NCI-H1105 treated with DMSO at 0.1 percent for 48 hours (cell line): ENCODE measurements around the gene LLGL1.

Experiments
- DNase-seq: peaks from one replicate; lab custom pipeline; 2025; lab: John Stamatoyannopoulos, UW

LLGL1 gene

DNA sequence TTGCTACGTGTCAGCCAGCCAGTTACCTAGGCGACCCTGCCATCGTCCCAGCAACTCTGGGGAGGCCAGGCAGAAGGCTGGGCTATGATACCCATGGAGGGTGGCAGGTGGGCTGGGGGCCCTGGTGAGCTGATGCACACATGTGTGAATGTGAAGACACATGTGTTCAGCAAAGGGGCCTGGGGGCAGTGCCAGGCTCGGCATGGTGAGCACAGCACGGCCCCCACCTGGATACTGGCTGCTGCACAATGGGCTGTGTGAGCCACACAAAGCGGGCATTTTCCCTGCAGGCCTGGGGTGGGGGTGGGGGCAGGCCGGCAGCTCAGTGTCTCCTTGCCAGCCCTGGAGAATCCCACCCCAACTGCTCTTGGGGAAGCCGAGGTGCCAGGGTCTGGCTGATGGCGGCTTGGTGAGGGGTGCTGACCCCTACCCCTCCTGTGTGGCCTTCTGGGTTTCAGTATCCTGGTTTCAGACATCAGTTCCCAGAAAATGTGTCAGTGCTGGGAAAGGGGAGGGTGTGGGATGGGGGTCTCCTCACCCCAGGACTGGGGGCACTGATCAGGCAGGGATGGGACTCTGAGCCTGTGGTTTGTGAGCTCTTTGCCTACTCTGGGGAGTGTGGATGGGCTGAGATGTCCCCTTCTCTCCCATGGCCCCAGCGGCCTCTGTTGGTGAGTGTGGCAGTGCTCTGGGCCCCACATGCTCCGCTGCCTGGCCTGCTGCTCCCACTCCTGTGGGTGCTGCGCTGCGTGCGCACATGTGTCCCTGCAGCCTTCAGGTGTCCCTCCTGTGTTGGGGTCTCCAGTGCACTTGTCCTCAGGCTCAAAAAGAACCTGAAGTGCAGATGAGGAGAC, 5.1 kb downstream of the LLGL1 start:
- no peak for DNase-seq

DNA sequence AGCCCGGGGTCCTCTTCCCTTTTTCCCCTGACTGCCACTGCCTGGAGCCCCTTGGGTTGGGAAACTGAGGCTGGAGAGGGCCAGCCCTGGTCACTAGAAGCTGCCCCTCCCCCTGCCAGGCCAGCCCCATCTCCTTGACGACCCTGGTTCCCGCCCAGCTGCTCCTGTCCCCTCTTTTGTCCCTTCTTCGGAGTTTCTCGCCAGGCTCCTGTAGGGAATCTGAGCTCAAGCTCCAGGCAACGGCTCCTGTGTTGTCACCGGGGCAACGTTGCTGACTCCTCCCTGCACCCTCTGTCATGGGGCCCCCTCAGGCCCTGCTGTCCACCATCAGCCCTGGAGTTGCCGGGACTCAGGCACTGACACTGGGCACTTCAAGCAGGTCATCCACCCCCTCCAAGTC, 5.7 kb downstream of the LLGL1 start:
- DNase-seq = no peak

DNA sequence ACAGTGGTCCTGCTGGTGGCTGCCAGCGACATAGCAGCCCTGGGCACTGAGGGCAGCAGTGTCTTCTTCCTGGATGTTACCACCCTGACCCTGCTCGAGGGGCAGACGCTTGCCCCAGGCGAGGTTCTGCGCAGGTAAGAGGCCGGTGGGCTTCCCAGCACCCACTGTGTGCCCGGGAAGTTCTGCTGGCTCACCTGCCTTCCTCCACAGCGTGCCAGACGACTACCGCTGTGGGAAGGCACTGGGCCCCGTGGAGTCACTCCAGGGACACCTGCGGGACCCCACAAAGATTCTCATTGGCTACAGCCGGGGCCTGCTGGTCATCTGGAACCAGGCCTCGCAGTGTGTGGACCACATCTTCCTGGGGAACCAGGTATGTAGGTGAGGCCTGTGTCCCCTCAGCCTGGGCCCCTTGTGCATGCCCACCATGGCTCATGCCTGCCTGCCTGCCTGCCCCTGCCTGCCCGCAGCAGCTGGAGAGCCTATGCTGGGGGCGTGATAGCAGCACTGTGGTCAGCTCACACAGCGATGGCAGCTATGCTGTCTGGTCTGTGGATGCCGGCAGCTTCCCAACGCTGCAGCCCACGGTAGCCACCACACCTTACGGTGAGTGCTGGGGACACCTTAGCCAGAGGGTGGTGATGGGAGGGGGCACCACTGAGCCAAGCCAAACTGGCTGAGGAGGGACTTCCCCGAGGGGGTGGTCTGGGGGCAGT, 8.5 kb downstream of the LLGL1 start:
- DNase-seq = no peak

DNA sequence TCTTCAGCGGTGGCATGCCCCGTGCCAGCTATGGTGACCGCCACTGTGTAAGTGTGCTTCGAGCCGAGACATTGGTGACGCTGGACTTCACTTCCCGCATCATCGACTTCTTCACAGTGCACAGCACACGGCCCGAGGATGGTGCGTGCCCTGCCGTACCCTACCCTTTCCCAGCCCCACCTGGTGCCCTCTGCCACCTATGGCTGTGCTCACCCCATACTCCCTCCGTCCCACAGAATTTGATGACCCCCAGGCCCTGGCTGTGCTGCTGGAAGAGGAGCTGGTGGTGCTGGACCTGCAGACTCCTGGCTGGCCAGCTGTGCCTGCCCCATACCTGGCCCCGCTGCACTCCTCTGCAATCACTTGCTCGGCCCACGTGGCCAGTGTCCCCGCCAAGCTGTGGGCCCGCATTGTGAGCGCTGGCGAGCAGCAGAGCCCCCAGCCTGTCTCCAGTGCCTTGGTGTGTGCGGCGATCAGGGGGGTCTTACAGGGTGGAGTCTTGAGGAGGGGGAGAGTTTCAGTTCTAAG, 9.5 kb downstream of the LLGL1 start:
- DNase-seq = no peak

DNA sequence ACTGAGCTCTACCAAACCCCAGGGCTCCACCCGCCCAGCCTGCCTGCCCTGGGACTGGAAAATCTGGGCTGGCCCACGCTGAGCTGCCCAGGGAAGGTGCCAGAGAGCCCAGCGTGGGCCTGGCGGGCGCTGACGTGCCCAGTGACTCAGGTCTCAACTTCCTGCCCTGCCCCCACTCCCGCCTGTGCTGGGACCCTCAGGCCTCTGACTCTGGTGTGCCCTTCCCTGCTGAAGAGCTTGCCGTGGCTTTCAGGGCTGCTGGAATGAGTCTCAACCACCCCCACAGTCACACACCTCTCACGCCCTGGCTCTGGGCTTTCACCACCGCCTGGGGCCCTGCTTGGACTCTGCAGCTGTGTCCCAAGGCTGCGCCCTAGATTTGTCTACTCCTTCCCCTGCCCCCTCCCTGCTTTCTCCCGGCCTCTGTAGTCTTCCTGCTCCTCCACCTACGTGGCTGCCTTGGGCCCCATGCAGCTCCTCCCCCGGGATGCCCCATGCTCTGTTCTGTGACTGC, 10.4 kb downstream of the LLGL1 start:
- DNase-seq = no peak

DNA sequence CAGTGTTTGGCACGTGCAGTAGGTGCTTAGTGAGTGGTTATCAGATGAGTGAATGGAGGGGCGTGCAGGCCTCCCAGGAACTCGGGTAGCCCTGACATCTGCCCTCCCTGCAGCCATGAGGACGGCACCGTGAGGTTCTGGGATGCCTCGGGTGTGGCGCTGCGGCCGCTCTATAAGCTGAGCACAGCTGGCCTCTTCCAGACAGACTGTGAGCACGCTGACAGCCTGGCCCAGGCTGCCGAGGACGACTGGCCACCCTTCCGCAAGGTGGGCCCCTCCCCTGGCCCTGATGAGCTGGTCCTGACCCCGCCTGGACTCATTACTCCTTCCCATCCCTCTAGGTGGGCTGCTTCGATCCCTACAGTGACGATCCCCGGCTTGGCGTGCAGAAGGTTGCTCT, 11.1 kb downstream of the LLGL1 start:
- DNase-seq = no peak

DNA sequence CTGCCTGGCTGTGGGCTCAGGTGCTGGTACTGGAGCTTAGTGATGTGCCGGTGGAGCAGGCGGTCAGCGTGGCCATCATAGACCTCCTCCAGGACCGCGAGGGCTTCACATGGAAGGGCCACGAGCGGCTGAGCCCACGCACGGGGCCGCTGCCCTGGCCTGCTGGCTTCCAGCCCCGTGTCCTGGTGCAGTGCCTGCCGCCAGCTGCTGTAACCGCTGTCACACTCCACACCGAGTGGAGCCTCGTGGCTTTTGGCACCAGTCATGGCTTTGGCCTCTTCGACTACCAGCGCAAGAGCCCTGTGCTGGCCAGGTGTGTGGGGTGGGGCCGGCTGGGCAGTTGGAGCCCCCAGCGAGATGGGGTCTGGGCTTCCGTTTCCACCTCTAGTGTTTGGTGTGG, 12.0 kb downstream of the LLGL1 start:
- no peak for DNase-seq

DNA sequence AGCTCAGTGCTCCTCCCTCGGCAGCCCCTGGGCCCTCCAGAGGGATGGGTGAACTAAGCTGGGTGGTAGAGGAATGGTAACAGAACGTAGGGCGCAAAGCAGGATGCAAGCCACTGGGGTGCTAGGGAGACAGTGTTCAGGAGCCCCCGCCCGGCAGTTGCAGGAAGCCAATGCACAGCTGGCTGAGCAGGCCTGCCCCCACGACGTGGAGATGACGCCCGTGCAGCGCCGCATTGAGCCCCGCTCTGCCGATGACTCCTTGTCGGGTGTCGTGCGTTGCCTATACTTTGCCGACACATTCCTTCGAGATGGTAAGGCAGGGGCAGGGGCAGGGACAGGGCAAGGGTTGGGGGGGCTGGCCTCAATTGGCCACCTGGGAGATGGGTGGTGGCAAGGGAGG, 12.9 kb downstream of the LLGL1 start:
- DNase-seq = no peak

DNA sequence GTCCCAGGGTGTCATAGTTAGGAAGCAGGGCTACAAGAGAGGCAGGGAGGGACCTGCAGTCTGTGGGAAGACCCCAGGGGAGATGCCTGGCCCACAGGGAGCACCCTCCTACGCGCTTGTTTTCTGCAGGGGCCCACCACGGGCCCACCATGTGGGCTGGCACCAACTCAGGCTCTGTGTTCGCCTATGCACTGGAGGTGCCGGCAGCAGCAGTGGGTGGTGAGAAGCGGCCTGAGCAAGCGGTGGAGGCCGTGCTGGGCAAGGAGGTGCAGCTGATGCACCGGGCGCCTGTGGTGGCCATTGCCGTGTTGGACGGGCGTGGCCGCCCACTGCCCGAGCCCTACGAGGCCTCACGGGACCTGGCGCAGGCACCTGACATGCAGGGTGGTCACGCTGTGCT, 15.0 kb downstream of the LLGL1 start:
- DNase-seq = no peak

DNA sequence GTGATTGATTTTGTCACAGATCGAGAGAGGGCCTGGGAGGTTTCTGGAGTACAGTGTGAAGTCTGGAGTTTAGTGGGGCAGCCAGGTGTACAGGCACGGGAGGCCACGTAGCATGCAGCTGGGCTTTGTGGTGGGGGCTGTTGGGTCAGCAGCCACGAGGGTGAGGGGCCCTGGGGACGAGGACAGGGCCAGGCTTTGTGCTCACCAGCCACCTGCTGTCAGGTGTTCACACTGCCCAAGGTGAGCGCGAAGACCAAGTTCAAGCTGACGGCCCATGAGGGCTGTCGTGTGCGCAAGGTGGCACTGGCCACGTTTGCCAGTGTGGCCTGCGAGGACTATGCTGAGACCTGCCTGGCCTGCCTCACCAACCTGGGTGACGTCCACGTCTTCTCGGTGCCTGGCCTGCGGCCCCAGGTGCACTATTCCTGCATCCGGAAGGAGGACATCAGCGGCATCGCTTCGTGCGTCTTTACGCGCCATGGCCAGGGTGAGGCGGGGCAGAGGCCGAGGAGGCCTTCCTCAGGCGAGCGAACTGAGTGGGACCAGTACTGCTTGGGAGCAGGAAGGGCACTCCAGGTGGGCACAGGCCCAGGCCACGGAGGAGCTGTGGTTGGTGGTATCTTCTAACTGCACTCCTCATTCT, 15.9 kb downstream of the LLGL1 start:
- DNase-seq = no peak

DNA sequence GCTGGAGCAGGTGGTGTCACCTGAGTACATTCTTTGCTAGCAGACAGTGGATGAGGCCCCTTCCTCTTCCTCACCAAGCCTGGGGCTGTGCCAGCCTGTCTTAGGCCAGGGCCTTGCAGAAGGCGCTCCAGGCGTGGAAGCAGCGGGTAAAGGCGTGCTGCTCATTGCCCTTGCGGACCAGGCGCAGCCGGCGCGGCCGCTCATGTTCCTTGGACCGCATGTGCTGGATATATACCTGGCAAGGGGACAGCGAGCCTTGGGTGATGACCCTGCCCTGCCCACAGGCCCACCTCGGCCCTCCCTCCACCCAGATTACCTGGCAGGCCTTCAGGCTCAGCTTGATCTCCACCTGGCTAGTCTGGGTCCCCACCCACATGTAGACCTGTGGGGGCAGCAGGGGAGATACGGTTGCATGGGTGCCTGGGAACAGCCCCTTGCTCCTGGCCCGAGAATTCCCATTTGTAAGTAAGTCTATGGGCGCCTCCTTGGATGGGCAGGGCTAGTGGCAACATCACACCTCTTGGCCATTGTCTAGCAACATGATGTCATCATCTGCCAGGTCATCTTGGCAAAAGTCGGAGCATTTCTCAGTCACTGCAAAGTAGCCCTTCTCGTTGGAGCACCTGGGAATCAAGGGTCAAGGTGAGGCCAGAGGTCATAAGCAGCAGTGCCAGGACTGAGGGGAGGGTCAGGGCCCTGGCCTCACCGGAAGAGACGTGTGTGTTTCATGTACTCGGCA, 19.8 kb downstream of the LLGL1 start:
- no peak for DNase-seq

DNA sequence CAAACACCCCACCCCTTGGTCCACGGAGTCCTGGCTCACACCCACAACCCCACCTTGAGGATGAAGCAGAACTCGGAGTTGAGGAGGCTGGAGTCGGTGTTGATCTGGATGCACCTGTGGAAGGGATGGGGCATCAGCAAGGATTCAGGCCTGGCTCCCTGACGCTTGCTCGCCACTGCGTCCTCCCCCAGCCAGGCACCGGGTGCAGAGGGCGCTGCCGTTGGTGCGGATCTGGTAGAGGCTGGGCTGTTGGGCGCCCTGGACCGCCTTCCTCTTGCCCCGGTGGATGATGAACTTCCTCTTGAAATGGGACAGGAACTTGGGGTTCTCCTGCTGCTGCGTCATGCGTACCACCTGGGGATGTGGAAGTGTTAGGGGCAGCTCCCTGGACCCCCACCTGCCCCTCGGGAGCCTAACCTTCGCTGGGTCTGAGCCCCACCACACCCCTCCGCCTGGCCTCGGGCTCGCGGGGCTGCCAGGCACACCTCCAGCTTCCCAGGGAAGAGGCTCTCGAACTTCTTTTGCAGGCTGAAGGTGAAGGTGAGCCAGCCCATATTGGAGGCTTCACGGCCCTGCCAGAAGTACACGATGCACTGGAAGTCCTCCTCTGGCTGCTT, 20.8 kb downstream of the LLGL1 start:
- DNase-seq = no peak

DNA sequence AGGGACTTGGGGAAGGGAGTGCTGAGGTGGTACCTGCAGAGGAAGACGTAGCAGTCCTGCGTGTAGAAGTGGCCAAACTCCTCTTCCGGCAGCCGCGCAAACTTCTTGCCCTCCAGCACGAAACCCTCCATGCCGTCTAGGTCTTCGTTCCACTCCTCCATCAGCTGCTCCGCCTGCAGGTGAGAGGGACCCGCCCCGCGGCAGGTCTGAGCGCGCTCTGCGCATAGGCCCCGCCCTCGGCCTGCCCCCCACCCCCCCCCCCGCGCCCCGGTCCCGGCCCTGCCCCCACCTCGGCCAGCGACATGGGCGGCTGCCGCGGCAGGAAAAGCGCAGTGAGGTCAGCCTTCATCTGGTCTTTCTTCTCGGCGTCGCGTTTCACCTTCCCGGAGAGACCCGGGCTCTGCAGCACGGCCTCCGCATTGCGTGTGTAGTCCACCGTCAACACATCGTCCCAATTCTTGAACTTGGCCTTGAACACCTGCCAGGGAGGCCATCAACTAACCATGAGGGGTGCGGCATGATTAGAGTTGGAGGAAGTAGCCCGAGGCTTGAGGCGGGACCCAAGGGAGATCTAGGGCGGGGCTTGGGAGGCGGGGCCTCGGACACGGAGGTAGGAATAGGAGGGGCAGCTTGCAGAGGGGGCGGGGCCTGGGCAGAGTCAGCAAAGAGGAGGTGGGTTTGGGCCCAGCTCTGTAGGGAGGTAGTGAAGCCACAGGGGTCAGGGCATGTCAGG, 21.6 kb downstream of the LLGL1 start:
- peak; percentile 93 for DNase-seq

DNA sequence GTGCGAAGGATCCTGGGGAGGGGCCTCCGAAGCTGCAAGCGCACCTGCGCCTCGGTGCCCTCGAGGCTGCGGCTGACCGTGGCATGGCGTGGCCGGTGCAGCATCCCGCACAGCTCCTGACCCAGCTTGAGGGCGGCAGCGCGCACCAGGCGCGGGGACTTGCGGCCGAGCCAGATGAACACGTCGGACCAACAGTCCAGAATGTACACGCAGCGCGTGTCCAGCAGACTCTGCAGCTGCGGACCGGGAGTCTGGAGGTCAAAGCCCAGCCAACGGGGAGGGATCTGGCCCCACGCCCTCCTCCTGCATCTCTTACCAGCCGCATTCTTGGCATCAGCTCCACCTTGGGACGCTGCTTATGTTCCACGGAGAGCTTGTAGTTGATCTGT, 22.2 kb downstream of the LLGL1 start:
- no peak for DNase-seq

DNA sequence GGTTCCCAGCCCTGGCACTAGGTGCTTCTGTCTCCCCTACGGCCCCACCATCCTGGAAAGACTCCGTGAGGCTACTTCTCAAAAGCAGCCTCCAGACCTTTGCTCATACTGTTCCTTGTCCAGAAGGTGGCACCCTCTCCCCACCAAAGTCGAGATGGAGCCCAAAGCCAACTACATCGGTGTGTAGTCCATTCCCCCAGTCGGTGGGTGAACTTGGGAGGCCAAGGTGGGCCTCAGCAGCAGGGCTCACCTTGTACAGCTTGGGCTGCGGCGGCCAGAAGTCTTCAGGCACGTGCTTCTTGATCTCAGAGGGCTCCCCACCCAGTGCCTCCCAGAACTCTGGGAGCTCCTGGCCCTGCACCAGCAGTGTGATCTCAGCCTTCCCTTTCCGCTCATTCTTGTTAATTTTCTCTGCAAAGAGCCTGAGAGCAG, 22.9 kb downstream of the LLGL1 start:
- DNase-seq = peak; percentile 78

DNA sequence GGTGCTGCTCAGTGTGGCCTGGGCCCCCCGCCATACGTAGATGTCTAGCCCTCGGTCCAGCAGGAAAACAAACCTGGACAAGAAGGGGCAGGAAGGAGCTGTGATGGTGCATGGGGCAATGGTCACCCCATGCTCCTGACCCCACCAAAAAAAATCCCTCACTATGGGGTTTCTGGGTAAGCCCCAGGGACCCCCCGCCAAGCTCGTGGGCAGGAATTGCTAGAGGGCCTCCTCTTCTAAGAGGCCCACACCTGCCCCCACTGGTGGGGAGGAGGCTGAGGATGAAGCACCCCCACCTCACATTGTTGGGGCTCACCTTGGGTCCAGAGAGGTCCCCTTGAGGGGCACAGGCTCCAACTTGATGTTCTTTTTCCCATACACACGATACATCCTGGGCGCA, 23.4 kb downstream of the LLGL1 start:
- DNase-seq = no peak

DNA sequence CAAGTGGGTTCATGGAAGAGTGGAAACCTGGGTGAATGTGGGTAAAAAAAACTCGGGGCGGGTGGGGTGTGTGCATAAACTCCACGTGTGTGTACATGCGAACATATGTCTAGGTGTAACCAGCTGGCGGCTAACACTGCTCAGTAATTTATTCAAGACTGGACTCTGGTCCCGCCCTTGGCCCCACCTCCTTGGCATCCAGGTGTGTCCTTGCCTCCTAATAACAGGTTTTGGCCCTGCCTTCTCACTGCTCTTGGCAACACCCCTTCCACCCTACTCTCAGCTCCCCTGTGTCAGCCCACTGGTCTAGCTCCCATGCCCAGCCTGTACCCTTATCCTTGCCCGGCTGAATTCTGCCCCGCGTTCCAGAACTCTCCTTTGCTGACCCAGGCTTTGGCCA, 24.8 kb downstream of the LLGL1 start:
- peak; percentile 56 for DNase-seq

DNA sequence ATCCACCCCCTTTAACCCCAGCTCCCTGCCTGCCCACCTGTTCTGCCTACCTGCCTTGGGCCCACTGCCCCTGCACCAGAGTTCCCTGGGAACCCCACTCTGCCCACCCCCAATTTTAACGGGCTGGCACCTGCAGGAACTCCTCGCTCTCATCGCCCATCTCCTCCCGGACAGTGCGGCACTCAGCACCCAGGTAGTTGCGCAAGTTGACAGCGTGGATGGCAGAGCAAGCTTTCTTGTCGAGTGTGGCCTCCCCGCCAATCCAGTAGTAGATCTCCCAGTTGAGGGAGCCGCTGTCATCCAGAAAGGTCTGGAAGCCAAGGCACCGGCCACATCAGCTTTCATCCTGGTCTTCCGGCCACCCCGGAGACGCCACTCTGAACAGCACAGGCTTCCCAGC, 25.3 kb downstream of the LLGL1 start:
- DNase-seq = no peak

DNA sequence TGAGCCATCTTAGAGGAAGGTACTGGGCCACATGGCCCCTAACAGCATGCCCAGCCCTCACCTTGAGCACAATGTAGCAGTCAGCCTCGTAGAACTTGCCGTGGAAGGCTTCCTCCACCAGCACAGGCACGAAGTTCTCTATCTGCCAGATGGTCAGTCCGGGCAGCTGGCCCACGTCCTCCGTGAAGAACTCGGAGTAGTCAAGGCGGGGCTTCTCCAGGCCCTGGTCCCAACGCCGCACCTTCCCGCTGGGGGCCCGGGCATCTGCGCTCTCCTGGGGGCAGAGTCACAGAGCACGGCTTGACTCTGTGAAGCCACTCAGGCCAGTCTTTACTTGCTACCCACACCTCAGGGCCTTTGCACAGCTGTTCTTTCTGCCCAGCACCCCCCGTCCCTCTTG, 25.8 kb downstream of the LLGL1 start:
- no peak for DNase-seq

DNA sequence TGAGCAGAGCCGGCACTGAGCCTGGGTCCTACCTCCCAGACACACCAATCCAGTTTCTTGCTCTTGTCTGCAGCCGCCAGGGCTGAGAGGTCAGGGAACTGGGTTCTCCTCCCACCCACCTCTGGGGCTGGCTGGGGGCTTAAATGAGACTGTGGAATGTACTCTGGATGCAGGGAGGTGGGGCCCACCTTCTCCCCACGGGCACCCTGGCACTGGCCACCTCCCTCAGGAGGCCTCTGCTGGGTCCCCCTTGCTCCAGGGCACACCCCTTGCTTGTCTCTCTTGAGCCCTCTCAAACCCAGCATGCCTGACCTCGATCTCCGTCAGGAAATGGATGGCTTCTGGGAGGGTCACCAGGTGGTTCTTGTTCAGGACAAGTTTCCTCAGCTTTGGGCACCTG, 26.7 kb downstream of the LLGL1 start:
- DNase-seq = no peak
